ENCODE data around the gene TMEM37.

DNA sequence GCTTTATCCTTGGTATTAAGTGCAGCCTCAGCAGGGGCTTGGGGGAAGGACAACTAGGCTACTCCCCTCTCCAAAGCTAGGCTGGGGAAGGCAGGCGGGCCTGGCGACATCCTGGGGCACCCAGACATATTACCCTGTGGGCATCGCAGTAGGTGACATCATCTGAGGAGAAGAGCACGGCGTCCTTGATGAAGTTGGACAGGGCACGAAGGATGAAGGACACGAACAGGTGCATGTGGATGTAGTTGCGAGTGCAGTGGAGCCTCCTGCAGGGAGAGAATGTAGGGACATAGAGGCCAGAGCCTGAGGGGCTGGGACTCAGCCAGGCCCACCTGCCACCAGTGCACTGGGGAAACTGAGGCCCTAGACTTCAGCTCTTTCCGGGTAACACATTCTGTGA is 32.3 kb downstream of the TMEM37 start:
- TF ChIP-seq POLR2A (IDR thresholded peaks at IDR 0.05), result no peak
- TF ChIP-seq, protein P1, sequence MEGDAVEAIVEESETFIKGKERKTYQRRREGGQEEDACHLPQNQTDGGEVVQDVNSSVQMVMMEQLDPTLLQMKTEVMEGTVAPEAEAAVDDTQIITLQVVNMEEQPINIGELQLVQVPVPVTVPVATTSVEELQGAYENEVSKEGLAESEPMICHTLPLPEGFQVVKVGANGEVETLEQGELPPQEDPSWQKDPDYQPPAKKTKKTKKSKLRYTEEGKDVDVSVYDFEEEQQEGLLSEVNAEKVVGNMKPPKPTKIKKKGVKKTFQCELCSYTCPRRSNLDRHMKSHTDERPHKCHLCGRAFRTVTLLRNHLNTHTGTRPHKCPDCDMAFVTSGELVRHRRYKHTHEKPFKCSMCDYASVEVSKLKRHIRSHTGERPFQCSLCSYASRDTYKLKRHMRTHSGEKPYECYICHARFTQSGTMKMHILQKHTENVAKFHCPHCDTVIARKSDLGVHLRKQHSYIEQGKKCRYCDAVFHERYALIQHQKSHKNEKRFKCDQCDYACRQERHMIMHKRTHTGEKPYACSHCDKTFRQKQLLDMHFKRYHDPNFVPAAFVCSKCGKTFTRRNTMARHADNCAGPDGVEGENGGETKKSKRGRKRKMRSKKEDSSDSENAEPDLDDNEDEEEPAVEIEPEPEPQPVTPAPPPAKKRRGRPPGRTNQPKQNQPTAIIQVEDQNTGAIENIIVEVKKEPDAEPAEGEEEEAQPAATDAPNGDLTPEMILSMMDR (IDR thresholded peaks at IDR 0.05), result no peak

Data from tibial nerve (tissue), 3 donors.